ENCODE measurements around the gene SPATA20.

The SPATA20 gene

GRCh38 chr17:50551884-50552283, 4.9 kb downstream of the SPATA20 start:
- no peaks in the 10 kb centered on the region for H3K9me3 ChIP-seq (ENCODE audit: control insufficient read depth, insufficient read depth, low read length)
- H3K36me3 ChIP-seq (ENCODE audit: insufficient read depth, low read length) = no peaks in the 10 kb centered on the region
- no peak overlapping the region for H3K9ac ChIP-seq (ENCODE audit: low read depth, low read length)
- H3K4me1 ChIP-seq (ENCODE audit: insufficient read depth, low read length) = peaks cover 5% of the 10 kb centered on the region; the same call in 1 of the 2 replicates

GRCh38 chr17:50554201-50554600, 7.2 kb downstream of the SPATA20 start:
- Histone ChIP-seq H3K36me3 (ENCODE audit: insufficient read depth, low read length) (no peaks in the 10 kb centered on the region), H3K9ac (ENCODE audit: low read depth, low read length) (no peak overlapping the region), H3K4me1 (ENCODE audit: insufficient read depth, low read length) (peaks cover 6% of the 10 kb centered on the region; the same call in 1 of the 2 replicates), H3K9me3 (ENCODE audit: control insufficient read depth, insufficient read depth, low read length) (no peaks in the 10 kb centered on the region)

GRCh38 chr17:50556803-50557202, 9.8 kb downstream of the SPATA20 start:
- H3K9me3 ChIP-seq (ENCODE audit: control insufficient read depth, insufficient read depth, low read length) = no peaks in the 10 kb centered on the region
- H3K4me1 ChIP-seq (ENCODE audit: insufficient read depth, low read length) = peaks cover 6% of the 10 kb centered on the region; the same call in 1 of the 2 replicates
- H3K9ac ChIP-seq (ENCODE audit: low read depth, low read length) = no peak overlapping the region
- H3K36me3 ChIP-seq (ENCODE audit: insufficient read depth, low read length) = no peaks in the 10 kb centered on the region

GRCh38 chr17:50557630-50558029, 10.7 kb downstream of the SPATA20 start:
- no peak overlapping the region for H3K9ac ChIP-seq (ENCODE audit: low read depth, low read length)
- H3K4me1 ChIP-seq (ENCODE audit: insufficient read depth, low read length) = peaks cover 10% of the 10 kb centered on the region; the same call in 1 of the 2 replicates

GRCh38 chr17:50558091-50558490, 11.1 kb downstream of the SPATA20 start:
- no peak overlapping the region for H3K9ac ChIP-seq (ENCODE audit: low read depth, low read length)
- no peaks in the 10 kb centered on the region for H3K36me3 ChIP-seq (ENCODE audit: insufficient read depth, low read length)
- no peaks in the 10 kb centered on the region for H3K9me3 ChIP-seq (ENCODE audit: control insufficient read depth, insufficient read depth, low read length)
- peaks cover 14% of the 10 kb centered on the region; the same call in 1 of the 2 replicates for H3K4me1 ChIP-seq (ENCODE audit: insufficient read depth, low read length)

More at GRCh38 chr17:50557630-50558029, 10.7 kb downstream of the SPATA20 start:
- Histone ChIP-seq H3K9me3 (ENCODE audit: control insufficient read depth, insufficient read depth, low read length) (no peaks in the 10 kb centered on the region), H3K36me3 (ENCODE audit: insufficient read depth, low read length) (no peaks in the 10 kb centered on the region)

GRCh38 chr17:50558581-50558940, 11.6 kb downstream of the SPATA20 start:
- no peaks in the 10 kb centered on the region for H3K36me3 ChIP-seq (ENCODE audit: insufficient read depth, low read length)
- peaks cover 15% of the 10 kb centered on the region; the same call in 1 of the 2 replicates for H3K4me1 ChIP-seq (ENCODE audit: insufficient read depth, low read length)
- H3K9ac ChIP-seq (ENCODE audit: low read depth, low read length) = peak overlapping the region; percentile 69; the same call in 1 of the 2 replicates
- no peaks in the 10 kb centered on the region for H3K9me3 ChIP-seq (ENCODE audit: control insufficient read depth, insufficient read depth, low read length)

GRCh38 chr17:50558941-50559614, 12.1 kb downstream of the SPATA20 start:
- peak overlapping the region; percentile 69 for H3K9ac ChIP-seq (ENCODE audit: low read depth, low read length)

GRCh38 chr17:50559674-50560184, 12.8 kb downstream of the SPATA20 start:
- H3K36me3 ChIP-seq (ENCODE audit: insufficient read depth, low read length) = no peaks in the 10 kb centered on the region
- H3K9ac ChIP-seq (ENCODE audit: low read depth, low read length) = peak overlapping the region; percentile 69
- peaks cover 20% of the 10 kb centered on the region; the same call in 1 of the 2 replicates for H3K4me1 ChIP-seq (ENCODE audit: insufficient read depth, low read length)
- no peaks in the 10 kb centered on the region for H3K9me3 ChIP-seq (ENCODE audit: control insufficient read depth, insufficient read depth, low read length)

More at GRCh38 chr17:50558941-50559614, 12.1 kb downstream of the SPATA20 start:
- Histone ChIP-seq H3K36me3 (ENCODE audit: insufficient read depth, low read length) (no peaks in the 10 kb centered on the region), H3K9me3 (ENCODE audit: control insufficient read depth, insufficient read depth, low read length) (no peaks in the 10 kb centered on the region), H3K4me1 (ENCODE audit: insufficient read depth, low read length) (peaks cover 20% of the 10 kb centered on the region; the same call in 1 of the 2 replicates)

GRCh38 chr17:50560185-50560824, 13.3 kb downstream of the SPATA20 start, which contains the start of gene CACNA1G:
TSS of gene CACNA1G (plus strand) at chr17:50560715. CDS start at chr17:50561460, 745 bp downstream.
- Histone ChIP-seq H3K4me1 (ENCODE audit: insufficient read depth, low read length) (peaks cover 21% of the 10 kb centered on the region; the same call in 1 of the 2 replicates), H3K9me3 (ENCODE audit: control insufficient read depth, insufficient read depth, low read length) (no peaks in the 10 kb centered on the region), H3K9ac (ENCODE audit: low read depth, low read length) (peak within 1 kb of the TSS; percentile 69), H3K36me3 (ENCODE audit: insufficient read depth, low read length) (no peaks in the 10 kb centered on the region)

GRCh38 chr17:50560931-50561745, 14.2 kb downstream of the SPATA20 start:
- Histone ChIP-seq H3K9ac (ENCODE audit: low read depth, low read length) (peak overlapping the region; percentile 54; the same call in 1 of the 2 replicates), H3K36me3 (ENCODE audit: insufficient read depth, low read length) (no peaks in the 10 kb centered on the region), H3K9me3 (ENCODE audit: control insufficient read depth, insufficient read depth, low read length) (no peaks in the 10 kb centered on the region), H3K4me1 (ENCODE audit: insufficient read depth, low read length) (peaks cover 26% of the 10 kb centered on the region; the same call in 1 of the 2 replicates)

GRCh38 chr17:50561746-50562141, 14.8 kb downstream of the SPATA20 start:
- Histone ChIP-seq H3K9me3 (ENCODE audit: control insufficient read depth, insufficient read depth, low read length) (no peaks in the 10 kb centered on the region), H3K4me1 (ENCODE audit: insufficient read depth, low read length) (peaks cover 26% of the 10 kb centered on the region; the same call in 1 of the 2 replicates), H3K9ac (ENCODE audit: low read depth, low read length) (peak overlapping the region; percentile 21; the same call in 1 of the 2 replicates), H3K36me3 (ENCODE audit: insufficient read depth, low read length) (no peaks in the 10 kb centered on the region)

- Histone ChIP-seq H3K9me3 (ENCODE audit: control insufficient read depth, insufficient read depth, low read length) (no peaks in the 10 kb centered on the region), H3K9ac (ENCODE audit: low read depth, low read length) (peak overlapping the region; percentile 39; the same call in 1 of the 2 replicates), H3K4me1 (ENCODE audit: insufficient read depth, low read length) (peaks cover 26% of the 10 kb centered on the region; the same call in 1 of the 2 replicates), H3K36me3 (ENCODE audit: insufficient read depth, low read length) (no peaks in the 10 kb centered on the region)
Observed at GRCh38 chr17:50562242-50563091, 15.5 kb downstream of the SPATA20 start.

- H3K36me3 ChIP-seq (ENCODE audit: insufficient read depth, low read length) = no peaks in the 10 kb centered on the region
Observed at GRCh38 chr17:50563092-50563511, 16.1 kb downstream of the SPATA20 start.

More at GRCh38 chr17:50563092-50563511, 16.1 kb downstream of the SPATA20 start:
- H3K9me3 ChIP-seq (ENCODE audit: control insufficient read depth, insufficient read depth, low read length) = no peaks in the 10 kb centered on the region
- no peak overlapping the region for H3K9ac ChIP-seq (ENCODE audit: low read depth, low read length)
- peaks cover 23% of the 10 kb centered on the region; the same call in 1 of the 2 replicates for H3K4me1 ChIP-seq (ENCODE audit: insufficient read depth, low read length)
